SHP77 (cell line): ENCODE data around the gene MTCL1.
A peak's percentile ranks its signal among the peaks of the same experiment; 100 is the strongest.

Source experiments
- DNase-seq, 2 experiments: peaks; one replicate each; lab custom pipeline; 2025; lab: John Stamatoyannopoulos, UW

Gene MTCL1

GRCh38 chr18:8705238-8705960 lies at the start of gene MTCL1:
MTCL1 (plus strand) TSS chr18:8705556; CDS start chr18:8705661, 105 bp downstream.
- peak in 1 of 2 experiments; percentile 51 for DNase-seq

GRCh38 chr18:8656232-8656631 lies 49.1 kb upstream of the MTCL1 start:
- no peak for DNase-seq

GRCh38 chr18:8657050-8657820 lies 48.1 kb upstream of the MTCL1 start:
- peak in 1 of 2 experiments; percentile 21 for DNase-seq

GRCh38 chr18:8657873-8658470 lies 47.4 kb upstream of the MTCL1 start:
- DNase-seq = peak; percentile 17 to 51

- DNase-seq = no peak
Observed at GRCh38 chr18:8658858-8659485, 46.4 kb upstream of the MTCL1 start.

- DNase-seq = no peak
Observed at GRCh38 chr18:8659609-8660242, 45.6 kb upstream of the MTCL1 start.

GRCh38 chr18:8660316-8660715 lies 45.0 kb upstream of the MTCL1 start:
- DNase-seq = no peak

- DNase-seq = peak; percentile 93 to 94
Observed at GRCh38 chr18:8661754-8662559, 43.4 kb upstream of the MTCL1 start.

GRCh38 chr18:8662560-8663255 lies 42.6 kb upstream of the MTCL1 start:
- DNase-seq = peak; percentile 80 to 91

GRCh38 chr18:8667846-8668245 lies 37.5 kb upstream of the MTCL1 start:
- DNase-seq = no peak

- no peak for DNase-seq
Observed at GRCh38 chr18:8668381-8668780, 37.0 kb upstream of the MTCL1 start.

- no peak for DNase-seq
Observed at GRCh38 chr18:8669571-8669970, 35.8 kb upstream of the MTCL1 start.

GRCh38 chr18:8673256-8674209 lies 31.8 kb upstream of the MTCL1 start:
- no peak for DNase-seq

GRCh38 chr18:8675057-8675456 lies 30.3 kb upstream of the MTCL1 start:
- no peak for DNase-seq

GRCh38 chr18:8681196-8681595 lies 24.2 kb upstream of the MTCL1 start:
- DNase-seq = no peak

GRCh38 chr18:8684577-8684976 lies 20.8 kb upstream of the MTCL1 start:
- no peak for DNase-seq

GRCh38 chr18:8685141-8685913 lies 20.0 kb upstream of the MTCL1 start:
- DNase-seq = no peak

GRCh38 chr18:8685914-8686216 lies 19.5 kb upstream of the MTCL1 start:
- DNase-seq = no peak

GRCh38 chr18:8686611-8687010 lies 18.7 kb upstream of the MTCL1 start:
- no peak for DNase-seq
